Epithelial cell of proximal tubule (primary cell): ENCODE measurements around the gene SRP54. TPM values are rescaled to one million over a fixed set of nuclear protein-coding genes. Genes with fewer than 3 reads are reported as not detected.
"Not testable (repeated sequence)": the region's sequence is repeated elsewhere in the genome, so short reads cannot be mapped to it uniquely, and the experiment has no call there.

Source experiments
- DNase-seq: peaks from one replicate; pipeline ENCODE4 v3.0.0-alpha.2; 2011; ENCODE audit warnings: low read depth
- H3K4me3 ChIP-seq: 2 replicates; pipeline ENCODE4 v1.5.1; 2011; ENCODE audit warnings: low read depth, mild to moderate bottlenecking, low read length
- total RNA-seq: library from RNA; depleted of rRNA; stranded (reverse); fragments of >200 nt; gene quantifications from 2 replicates; pipeline ENCODE4 v1.2.3, GENCODE V29; 2015
- TF ChIP-seq, protein P1 (sequence below): conservative IDR thresholded peaks from 2 replicates; pipeline ENCODE4 v1.5.1; 2012; ENCODE audit warnings: low read depth, mild to moderate bottlenecking, low read length

The SRP54 gene
- total RNA-seq, 1 donor from 2014 or later: 61.7 TPM

DNA sequence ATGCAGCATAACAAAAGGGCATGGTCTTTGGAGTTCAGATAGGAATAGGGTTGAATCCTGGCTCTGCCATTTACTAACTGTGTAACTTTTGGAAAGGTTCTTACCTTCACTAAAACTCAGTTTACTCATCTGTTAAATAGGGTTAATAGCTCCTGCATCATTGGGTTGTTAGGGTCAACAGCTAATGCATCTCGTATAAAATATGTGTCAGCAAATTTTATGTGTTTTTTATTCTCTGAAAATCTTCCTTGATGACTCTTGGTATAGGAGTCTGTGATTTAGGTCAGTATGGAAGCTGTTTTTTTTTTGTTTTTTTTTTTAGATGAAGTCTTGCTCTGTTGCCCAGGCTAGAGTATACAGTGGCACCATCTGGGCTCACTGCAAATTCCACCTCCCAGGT lies 36.1 kb upstream of the SRP54 start:
- no peak for DNase-seq
- TF ChIP-seq, protein P1, sequence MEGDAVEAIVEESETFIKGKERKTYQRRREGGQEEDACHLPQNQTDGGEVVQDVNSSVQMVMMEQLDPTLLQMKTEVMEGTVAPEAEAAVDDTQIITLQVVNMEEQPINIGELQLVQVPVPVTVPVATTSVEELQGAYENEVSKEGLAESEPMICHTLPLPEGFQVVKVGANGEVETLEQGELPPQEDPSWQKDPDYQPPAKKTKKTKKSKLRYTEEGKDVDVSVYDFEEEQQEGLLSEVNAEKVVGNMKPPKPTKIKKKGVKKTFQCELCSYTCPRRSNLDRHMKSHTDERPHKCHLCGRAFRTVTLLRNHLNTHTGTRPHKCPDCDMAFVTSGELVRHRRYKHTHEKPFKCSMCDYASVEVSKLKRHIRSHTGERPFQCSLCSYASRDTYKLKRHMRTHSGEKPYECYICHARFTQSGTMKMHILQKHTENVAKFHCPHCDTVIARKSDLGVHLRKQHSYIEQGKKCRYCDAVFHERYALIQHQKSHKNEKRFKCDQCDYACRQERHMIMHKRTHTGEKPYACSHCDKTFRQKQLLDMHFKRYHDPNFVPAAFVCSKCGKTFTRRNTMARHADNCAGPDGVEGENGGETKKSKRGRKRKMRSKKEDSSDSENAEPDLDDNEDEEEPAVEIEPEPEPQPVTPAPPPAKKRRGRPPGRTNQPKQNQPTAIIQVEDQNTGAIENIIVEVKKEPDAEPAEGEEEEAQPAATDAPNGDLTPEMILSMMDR: no peak
- no peak overlapping the region for H3K4me3 ChIP-seq

DNA sequence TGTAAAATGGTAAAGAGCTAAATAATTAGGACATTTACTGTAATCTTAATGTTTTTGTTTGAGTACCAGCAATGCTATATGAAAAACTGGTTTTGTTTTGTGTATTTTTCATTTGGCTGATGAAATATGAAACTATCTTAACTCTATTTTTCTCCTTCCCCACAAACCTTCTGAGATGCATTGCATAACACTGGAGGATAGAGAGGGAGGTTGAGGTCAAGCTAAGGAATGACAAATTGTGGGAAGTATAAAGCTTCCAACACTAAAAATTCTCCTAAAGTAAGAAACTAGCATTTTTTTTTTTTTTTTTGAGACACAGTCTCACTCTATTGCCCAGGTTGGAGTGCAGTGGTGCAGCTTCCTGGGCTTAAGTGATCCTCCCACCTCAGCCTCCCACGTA lies 31.5 kb upstream of the SRP54 start:
- TF ChIP-seq, protein P1: no peak
- no peak for DNase-seq
- H3K4me3 ChIP-seq: no peak overlapping the region

DNA sequence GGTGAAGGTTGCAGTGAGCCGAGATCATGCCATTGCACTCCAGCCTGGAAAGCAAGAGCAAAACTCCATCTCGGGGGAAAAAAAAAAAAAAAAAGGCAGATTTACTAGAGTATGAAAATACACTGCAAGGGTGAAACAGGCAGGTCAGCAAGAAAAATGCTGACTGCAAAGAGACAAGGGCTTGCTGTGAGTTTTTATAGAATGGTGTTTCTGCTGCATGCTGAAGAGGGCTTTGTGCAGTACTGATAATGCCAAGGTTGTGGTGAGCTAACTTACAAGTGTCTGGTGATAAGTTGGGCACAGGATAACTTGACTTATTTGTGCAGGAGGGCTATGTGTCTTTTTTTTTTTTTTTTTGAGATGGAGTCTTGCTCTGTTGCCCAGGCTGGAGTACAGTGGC lies 25.9 kb upstream of the SRP54 start:
- no peak for DNase-seq
- TF ChIP-seq, protein P1: no peak

DNA sequence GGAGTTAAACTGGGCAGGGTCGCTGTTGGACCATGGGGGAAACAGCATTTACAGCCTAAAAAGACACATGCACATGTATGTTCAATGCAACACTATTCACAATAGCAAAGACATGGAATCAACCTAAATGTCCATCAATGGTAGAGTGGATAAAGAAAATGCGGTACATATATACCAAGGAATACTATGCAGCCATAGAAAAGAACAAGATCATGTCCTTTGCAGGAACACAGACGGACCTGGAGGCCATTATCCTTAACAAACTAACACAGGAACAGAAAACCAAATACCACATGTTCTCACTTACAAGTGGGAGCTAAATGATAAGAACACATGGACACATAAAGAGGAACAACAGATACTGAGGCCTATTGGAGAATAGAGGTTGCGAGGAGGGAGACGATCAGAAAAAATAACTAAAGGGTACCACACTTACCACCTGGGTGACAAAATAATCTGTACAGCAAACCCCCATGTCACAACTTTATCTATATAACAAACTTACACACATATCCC lies 25.0 kb upstream of the SRP54 start:
- no peak for DNase-seq

More for the DNA sequence above, 25.9 kb upstream of the SRP54 start:
- no peak overlapping the region for H3K4me3 ChIP-seq

DNA sequence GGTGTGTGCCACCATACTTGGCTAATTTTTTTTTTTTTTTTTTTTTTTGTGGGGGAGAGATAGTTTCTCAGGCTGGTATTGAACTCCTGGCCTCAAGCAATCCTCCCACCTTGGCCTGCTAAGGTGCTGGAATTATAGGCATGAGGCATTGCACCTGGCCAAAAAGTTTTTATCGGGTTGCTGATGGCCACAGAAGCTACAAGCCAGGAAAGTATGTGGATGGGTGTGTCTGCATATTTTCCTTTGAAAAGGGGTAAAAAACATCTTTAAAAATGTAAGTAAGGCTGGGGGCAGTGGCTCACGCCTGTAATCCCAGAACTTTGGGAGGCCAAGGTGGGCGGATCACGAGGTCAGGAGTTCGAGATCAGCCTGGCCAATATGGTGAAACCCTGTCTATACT lies 20.7 kb upstream of the SRP54 start:
- DNase-seq, H3K4me3 ChIP-seq: not testable (repeated sequence)

More for the DNA sequence above, 25.0 kb upstream of the SRP54 start:
- TF ChIP-seq, protein P1: no peak
- no peak overlapping the region for H3K4me3 ChIP-seq

DNA sequence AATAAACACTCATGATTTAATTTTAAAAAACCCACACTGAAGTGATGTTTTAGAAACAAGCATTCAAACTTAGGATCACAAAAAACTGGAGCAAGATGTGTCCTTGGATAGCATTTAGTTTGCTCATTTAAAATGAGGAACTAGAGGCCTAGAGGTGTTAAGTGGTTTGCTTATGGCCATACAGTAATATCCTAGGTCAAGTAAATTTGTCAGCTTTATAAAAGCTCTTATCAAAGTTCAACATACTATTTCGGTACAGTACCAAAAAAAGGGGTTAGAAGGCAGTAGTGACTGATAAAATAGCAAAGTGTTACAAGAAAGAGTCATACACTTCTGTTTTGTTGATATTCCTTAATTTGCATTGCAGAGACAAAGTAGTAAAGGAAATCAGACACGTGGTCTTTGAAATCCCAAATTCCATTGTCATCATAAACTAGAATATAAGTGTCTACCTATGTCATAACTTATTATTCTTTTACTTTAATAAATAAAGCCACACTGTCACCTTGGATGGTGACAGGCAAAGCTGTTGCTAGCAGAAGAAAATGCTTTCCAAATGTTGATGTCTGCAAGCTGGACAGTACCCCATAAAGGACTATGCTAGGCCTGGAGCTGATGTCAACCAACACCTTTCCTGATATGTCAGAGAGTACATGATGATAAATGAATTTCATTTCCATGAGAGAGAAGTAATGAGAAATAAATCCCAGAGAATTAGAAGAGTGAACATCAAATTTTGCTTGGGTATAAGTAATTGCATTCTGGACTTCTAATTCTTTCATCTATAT lies 17.6 kb upstream of the SRP54 start:
- H3K4me3 ChIP-seq: no peak overlapping the region
- no peak for DNase-seq
- TF ChIP-seq, protein P1: no peak

DNA sequence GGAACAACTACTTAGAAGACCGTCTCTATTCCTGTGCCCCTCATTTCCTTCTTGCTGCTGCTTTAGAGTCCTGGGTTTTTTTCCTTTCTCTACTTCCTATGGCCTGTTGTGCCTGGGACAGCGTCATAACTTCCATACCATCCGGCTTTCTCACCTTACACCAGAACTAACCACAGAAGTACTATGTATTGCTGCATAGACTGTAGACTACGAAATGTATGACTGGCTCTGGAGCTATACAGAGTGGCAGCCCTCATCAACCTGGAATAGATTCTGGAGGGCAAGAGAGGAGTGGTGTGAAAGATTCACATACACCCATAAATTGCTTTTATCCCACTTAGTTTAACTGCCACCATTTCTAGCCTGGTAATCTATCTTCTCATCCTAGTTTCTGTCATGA lies 16.9 kb upstream of the SRP54 start:
- H3K4me3 ChIP-seq: no peak overlapping the region
- TF ChIP-seq, protein P1: no peak
- DNase-seq: no peak
